Stomach (tissue), 4 donors: ENCODE measurements around the gene LEMD2.

Source experiments
- EP300 ChIP-seq: sonication (generic); formaldehyde crosslinking; IDR thresholded peaks from one replicate; pipeline ENCODE4 v1.6.1; 2017; ENCODE audit warnings: antibody characterized with exemption
- POLR2A ChIP-seq, 4 donors: fragments of 450-650 bp; IDR thresholded peaks; one replicate each; pipeline ENCODE4 v1.6.1; 2016; ENCODE audit warnings: antibody characterized with exemption in 4 of 4, control low read depth in 2 of 4, mild to moderate bottlenecking in 1 of 4, moderate library complexity in 1 of 4
- POLR2AphosphoS5 ChIP-seq, 3 donors: sonication (generic); formaldehyde crosslinking; IDR thresholded peaks; one replicate each; pipeline ENCODE4 v1.6.1; 2016; ENCODE audit warnings: antibody characterized with exemption in 3 of 3
- TF ChIP-seq, protein P1 (sequence below), 7 experiments: fragments of 450-650 bp in 4 of 7; fragments of 200-600 bp in 3 of 7; sonication (generic) in 3 of 7; IDR thresholded peaks; one replicate each; pipeline ENCODE4 v1.5.1; 2016 to 2019; ENCODE audit warnings: antibody characterized with exemption in 7 of 7, control low read depth in 2 of 7, mild to moderate bottlenecking in 1 of 7

DNA sequence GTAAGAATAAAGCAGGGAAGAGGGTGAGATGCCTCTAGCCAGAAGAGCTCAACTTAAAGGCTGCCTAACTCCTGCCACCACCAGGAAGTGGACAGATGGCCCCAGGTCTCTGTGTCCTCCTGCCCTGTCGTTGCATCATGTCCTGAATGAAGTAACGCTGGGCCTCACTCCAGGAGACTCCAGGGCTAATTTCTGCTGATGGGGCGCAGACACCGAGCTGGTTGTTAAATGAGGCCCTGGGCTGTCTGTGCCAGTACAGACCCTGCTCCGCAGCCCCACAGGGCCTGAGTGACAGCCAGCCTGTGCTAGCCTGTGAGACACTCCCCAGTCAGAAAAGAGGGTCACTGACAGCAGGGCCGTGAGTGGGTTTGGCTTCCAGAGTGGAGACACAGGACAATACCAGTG is 48.7 kb downstream of the LEMD2 start:
- TF ChIP-seq, protein P1, sequence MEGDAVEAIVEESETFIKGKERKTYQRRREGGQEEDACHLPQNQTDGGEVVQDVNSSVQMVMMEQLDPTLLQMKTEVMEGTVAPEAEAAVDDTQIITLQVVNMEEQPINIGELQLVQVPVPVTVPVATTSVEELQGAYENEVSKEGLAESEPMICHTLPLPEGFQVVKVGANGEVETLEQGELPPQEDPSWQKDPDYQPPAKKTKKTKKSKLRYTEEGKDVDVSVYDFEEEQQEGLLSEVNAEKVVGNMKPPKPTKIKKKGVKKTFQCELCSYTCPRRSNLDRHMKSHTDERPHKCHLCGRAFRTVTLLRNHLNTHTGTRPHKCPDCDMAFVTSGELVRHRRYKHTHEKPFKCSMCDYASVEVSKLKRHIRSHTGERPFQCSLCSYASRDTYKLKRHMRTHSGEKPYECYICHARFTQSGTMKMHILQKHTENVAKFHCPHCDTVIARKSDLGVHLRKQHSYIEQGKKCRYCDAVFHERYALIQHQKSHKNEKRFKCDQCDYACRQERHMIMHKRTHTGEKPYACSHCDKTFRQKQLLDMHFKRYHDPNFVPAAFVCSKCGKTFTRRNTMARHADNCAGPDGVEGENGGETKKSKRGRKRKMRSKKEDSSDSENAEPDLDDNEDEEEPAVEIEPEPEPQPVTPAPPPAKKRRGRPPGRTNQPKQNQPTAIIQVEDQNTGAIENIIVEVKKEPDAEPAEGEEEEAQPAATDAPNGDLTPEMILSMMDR (IDR thresholded peaks at IDR 0.05), result no peak
- TF ChIP-seq POLR2A (IDR thresholded peaks at IDR 0.05) (no peak), POLR2AphosphoS5 (IDR thresholded peaks at IDR 0.05) (no peak), EP300 (no peak)
